ENCODE data around the gene SMYD1.
"Not testable (repeated sequence)": the region's sequence is repeated elsewhere in the genome, so short reads cannot be mapped to it uniquely, and the experiment has no call there.

- TF ChIP-seq, protein P1, sequence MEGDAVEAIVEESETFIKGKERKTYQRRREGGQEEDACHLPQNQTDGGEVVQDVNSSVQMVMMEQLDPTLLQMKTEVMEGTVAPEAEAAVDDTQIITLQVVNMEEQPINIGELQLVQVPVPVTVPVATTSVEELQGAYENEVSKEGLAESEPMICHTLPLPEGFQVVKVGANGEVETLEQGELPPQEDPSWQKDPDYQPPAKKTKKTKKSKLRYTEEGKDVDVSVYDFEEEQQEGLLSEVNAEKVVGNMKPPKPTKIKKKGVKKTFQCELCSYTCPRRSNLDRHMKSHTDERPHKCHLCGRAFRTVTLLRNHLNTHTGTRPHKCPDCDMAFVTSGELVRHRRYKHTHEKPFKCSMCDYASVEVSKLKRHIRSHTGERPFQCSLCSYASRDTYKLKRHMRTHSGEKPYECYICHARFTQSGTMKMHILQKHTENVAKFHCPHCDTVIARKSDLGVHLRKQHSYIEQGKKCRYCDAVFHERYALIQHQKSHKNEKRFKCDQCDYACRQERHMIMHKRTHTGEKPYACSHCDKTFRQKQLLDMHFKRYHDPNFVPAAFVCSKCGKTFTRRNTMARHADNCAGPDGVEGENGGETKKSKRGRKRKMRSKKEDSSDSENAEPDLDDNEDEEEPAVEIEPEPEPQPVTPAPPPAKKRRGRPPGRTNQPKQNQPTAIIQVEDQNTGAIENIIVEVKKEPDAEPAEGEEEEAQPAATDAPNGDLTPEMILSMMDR (IDR thresholded peaks at IDR 0.05): not testable (repeated sequence)
- TF ChIP-seq POLR2A (IDR thresholded peaks at IDR 0.05): not testable (repeated sequence)
Observed at GRCh38 chr2:88018077-88018805, 49.4 kb upstream of the SMYD1 start.
